Heart right ventricle (tissue), 16 donors: ENCODE measurements around the gene PLA2G4E. TPM values are rescaled to one million over a fixed set of nuclear protein-coding genes. Genes with fewer than 3 reads are reported as not detected.

Experiments used
- ATAC-seq, 8 donors: fragments of 200-7000 bp; cut with Tn5 transposase; one replicate each; pipeline ENCODE4 v1.9.1; 2020; ENCODE audit warnings: mild to moderate bottlenecking in 8 of 8, moderate library complexity in 8 of 8, moderate number of reproducible peaks in 1 of 8
- DNase-seq, 2 donors: peaks; one replicate each; pipeline ENCODE4 v3.0.0-alpha.2; 2020
- H3K27ac ChIP-seq, 10 donors: fragments of 200-600 bp; sonication (generic) in 2 of 10; one replicate each; pipeline versions ENCODE4 v1.5.0 to v1.8.0; 2020 to 2022; ENCODE audit warnings: mild to moderate bottlenecking in 3 of 10
- H3K27me3 ChIP-seq, 7 donors: fragments of 200-600 bp; one replicate each; pipeline ENCODE4 v1.8.0; 2021 to 2022; ENCODE audit warnings: mild to moderate bottlenecking in 2 of 7
- H3K36me3 ChIP-seq, 9 donors: fragments of 200-600 bp; sonication (generic) in 1 of 9; one replicate each; pipeline versions ENCODE4 v1.5.0 to v1.8.0; 2020 to 2022; ENCODE audit warnings: mild to moderate bottlenecking in 2 of 9
- H3K4me1 ChIP-seq, 9 donors: fragments of 200-600 bp; sonication (generic) in 1 of 9; one replicate each; pipeline versions ENCODE4 v1.5.0 to v1.8.0; 2020 to 2022; ENCODE audit warnings: mild to moderate bottlenecking in 4 of 9
- H3K4me3 ChIP-seq, 10 donors: fragments of 200-600 bp; sonication (generic) in 2 of 10; one replicate each; pipeline versions ENCODE4 v1.5.0 to v1.8.0; 2020 to 2022; ENCODE audit warnings: mild to moderate bottlenecking in 7 of 10, moderate library complexity in 2 of 10
- H3K9me3 ChIP-seq, 11 donors: fragments of 200-600 bp in 10 of 11; sonication (generic) in 2 of 11; one replicate each; pipeline versions ENCODE4 v1.5.0 to v1.8.0; 2013 to 2022; ENCODE audit warnings: mild to moderate bottlenecking in 2 of 11, control low read depth in 1 of 11, moderate library complexity in 1 of 11
- WGBS, 2 donors: extraction: QIAGEN DNeasy Blood & Tissue Kit; methylation state at CpG; one replicate each; pipeline ENCODE4 v1.1.7; 2013; ENCODE audit warnings: inconsistent platforms in 1 of 2; 5-methylcytosine and 5-hydroxymethylcytosine counted together
- intact Hi-C, 10 donors: fragments of 100-400 bp; cut with DNase I; formaldehyde crosslinking; loops; one replicate each; pipeline versions ENCODE4 v1.11.1 to v1.14.2; 2022
- polyA plus RNA-seq, 2 donors: library from polyadenylated mRNA; stranded (reverse); fragments of 200-250 nt; gene quantifications; one replicate each; pipeline ENCODE4 v1.2.3, GENCODE V29; 2013
- total RNA-seq, 10 donors: library from RNA; stranded (reverse); fragmentation: NEBNext Ultra II Directional in 3 of 10; extraction: Animal tissue kit (Norgen Biotek cat#: 25700) in 3 of 10; gene quantifications; one replicate each; pipeline versions ENCODE4 v1.2.1 to v1.2.4, GENCODE V29; 2021 to 2023
- TF ChIP-seq, protein P1 (sequence below), 9 donors: fragments of 200-600 bp; sonication (generic) in 2 of 9; IDR thresholded peaks; one replicate each; pipeline versions ENCODE4 v1.5.0 to v1.8.0; 2021 to 2022; ENCODE audit warnings: antibody characterized with exemption in 9 of 9, mild to moderate bottlenecking in 5 of 9, moderate library complexity in 1 of 9
- donor health status: Arrhythmogenic right ventricular cardiomyopathy.
- donor health status: ischemic (EF 13 %, LVEDD 7.1; RV severe dilation, severe dysfunction).
- donor health status: healthy with polysubstance abuse.
- donor health status: DM: no; HTN: yes; CAD: no.
- donor health status: DM: no; HTN: no; CAD: no.
- donor health status: ischemic (EF 25% LVEDD 6.9; RV normal size, moderate dysfunction).
- donor health status: ischemic (EF 25% LVEDD 5.7; RV mildly dilated, moderate dysfunction).
- donor health status: healthy.
- donor health status: DM: yes; HTN: yes; CAD: no.
- donor health status: Ischemic cardiomyopathy.
- donor health status: ischemic (EF 35%, LVEDD 5.7; RV mildly dilated, moderate dysfunction).
- donor health status: nonischemic (EF 11% LVEDD 7.7; RV severe dilation, severe dysfunction).
- donor health status: DM: yes; HTN: yes; CAD: no.
- donor health status: PGD.
- donor health status: ischemic (EF 29% LVEDD 5.4; RV normal size, mild dysfunction).
- donor health status: nonischemic (EF 23%, LVEDD 6.1; RV moderate dilation, normal function).

Gene PLA2G4E
- total and polyA plus RNA-seq, 12 donors, result 0.05 to 0.79 (median 0.07) TPM; not detected in 7

DNA sequence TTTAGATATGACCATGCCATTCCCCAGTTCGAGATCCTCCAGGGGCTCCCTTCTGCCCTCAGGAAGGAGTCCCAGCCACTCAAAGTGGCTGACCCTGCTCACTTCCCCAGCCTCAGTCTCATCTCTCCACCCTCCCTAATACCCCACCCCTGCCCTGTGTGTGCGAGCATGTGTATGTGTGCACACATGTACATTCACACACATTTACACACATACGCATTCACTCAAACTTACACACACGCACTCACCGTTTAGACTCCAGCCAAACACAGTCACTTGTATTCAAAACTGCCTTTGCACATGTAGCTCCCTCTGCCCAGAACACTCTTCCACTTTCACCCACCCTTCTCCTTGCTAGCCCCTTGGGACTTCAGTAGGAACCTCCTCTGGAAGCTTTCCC is 11.4 kb downstream of the PLA2G4E start:
- intact Hi-C loops, result no loop called here

DNA sequence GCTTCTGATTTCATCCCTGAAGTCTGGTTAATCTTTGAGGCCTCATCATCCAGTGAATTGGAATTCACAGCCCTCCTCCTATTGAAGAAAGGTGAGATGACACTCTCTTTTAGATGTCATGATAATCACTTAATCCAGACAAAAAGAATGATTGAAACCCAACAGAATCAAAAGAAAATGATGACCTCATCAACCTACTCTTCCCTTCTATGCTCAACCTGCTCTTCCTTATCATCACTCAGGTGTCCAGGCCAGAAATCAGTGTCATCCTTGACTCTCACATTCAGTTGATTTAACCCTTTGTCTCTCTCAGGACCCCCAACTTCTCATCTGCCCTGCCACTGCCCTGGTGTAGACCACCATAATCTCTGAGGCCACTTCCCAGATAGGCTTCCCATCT is 11.8 kb downstream of the PLA2G4E start:
- H3K36me3 ChIP-seq, result no peaks in the 10 kb centered on the region
- no peak overlapping the region for H3K27ac ChIP-seq
- ATAC-seq (no peak), DNase-seq (no peak)
- H3K9me3 ChIP-seq, result peaks cover 0 to 6% (median 0%) of the 10 kb centered on the region in 11 donors
- peaks cover 0 to 5% (median 0%) of the 10 kb centered on the region in 9 donors for H3K4me1 ChIP-seq
- no peak overlapping the region for H3K4me3 ChIP-seq
- intact Hi-C loops, result no loop called here
- H3K27me3 ChIP-seq, result no peaks in the 10 kb centered on the region
- TF ChIP-seq, protein P1, sequence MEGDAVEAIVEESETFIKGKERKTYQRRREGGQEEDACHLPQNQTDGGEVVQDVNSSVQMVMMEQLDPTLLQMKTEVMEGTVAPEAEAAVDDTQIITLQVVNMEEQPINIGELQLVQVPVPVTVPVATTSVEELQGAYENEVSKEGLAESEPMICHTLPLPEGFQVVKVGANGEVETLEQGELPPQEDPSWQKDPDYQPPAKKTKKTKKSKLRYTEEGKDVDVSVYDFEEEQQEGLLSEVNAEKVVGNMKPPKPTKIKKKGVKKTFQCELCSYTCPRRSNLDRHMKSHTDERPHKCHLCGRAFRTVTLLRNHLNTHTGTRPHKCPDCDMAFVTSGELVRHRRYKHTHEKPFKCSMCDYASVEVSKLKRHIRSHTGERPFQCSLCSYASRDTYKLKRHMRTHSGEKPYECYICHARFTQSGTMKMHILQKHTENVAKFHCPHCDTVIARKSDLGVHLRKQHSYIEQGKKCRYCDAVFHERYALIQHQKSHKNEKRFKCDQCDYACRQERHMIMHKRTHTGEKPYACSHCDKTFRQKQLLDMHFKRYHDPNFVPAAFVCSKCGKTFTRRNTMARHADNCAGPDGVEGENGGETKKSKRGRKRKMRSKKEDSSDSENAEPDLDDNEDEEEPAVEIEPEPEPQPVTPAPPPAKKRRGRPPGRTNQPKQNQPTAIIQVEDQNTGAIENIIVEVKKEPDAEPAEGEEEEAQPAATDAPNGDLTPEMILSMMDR (IDR thresholded peaks at IDR 0.05), result no peak

More for the DNA sequence above, 11.4 kb downstream of the PLA2G4E start:
- Histone ChIP-seq H3K9me3 (peaks cover 0 to 6% (median 0%) of the 10 kb centered on the region in 11 donors), H3K4me1 (peaks cover 0 to 5% (median 0%) of the 10 kb centered on the region in 9 donors), H3K36me3 (no peaks in the 10 kb centered on the region), H3K27ac (no peak overlapping the region), H3K4me3 (no peak overlapping the region), H3K27me3 (no peaks in the 10 kb centered on the region)
- TF ChIP-seq, protein P1 (IDR thresholded peaks at IDR 0.05), result no peak
- DNase-seq (no peak), ATAC-seq (no peak)
- WGBS, 2 donors, result 88 to 93% methylated on average over 5 of the region's 5 CpGs

DNA sequence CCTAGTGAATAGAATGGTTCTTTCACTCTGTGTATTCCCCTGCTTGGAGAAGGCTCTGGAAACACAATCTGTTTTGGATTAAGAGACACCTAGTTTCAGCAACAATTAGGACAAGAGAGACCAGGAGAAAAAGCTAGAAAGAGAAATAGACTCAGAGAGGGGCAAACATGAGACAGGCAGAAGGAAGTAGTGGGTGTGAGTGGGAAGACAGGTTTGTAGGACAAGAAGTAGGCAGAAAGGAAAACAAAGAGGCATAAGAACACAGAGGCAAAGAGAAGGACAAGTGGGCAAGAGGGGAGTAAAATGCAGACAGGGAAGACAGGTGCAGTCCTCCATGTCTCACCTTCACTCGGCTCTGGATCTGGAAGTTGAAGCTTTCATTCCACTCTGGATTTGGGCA is 13.5 kb downstream of the PLA2G4E start:
- DNase-seq (no peak), ATAC-seq (no peak)
- Histone ChIP-seq H3K4me1 (peaks cover 0 to 5% (median 0%) of the 10 kb centered on the region in 9 donors), H3K36me3 (no peaks in the 10 kb centered on the region), H3K4me3 (no peak overlapping the region), H3K27ac (no peak overlapping the region), H3K9me3 (peaks cover 0 to 6% (median 0%) of the 10 kb centered on the region in 11 donors), H3K27me3 (no peaks in the 10 kb centered on the region)
- TF ChIP-seq, protein P1 (IDR thresholded peaks at IDR 0.05), result no peak
- 86 to 92% methylated on average over 1 of the region's 1 CpG for WGBS, 2 donors
- intact Hi-C loops, result no loop called here

DNA sequence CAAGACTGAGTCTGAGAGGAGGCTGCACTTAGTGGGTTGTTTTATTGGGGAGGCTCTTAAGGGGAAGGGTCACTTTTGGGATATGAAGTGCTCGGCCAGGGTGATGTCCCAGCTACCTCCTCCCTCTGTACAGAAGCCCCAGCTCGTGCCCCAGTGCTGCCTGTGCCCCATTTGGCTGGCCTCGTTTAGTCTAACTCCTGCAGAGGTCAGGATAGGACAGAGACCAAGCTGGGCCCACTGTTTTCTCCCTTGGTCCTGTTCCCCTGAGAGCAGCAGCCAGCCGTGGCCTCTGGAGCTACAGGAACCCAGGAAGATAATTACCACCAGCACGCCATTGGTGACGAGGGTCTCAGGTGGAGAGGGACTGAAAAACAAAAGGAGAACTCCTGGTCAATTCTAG is 18.5 kb downstream of the PLA2G4E start:
- peaks cover 0 to 6% (median 0%) of the 10 kb centered on the region in 11 donors for H3K9me3 ChIP-seq
- no peaks in the 10 kb centered on the region for H3K4me1 ChIP-seq
- intact Hi-C loops, result loop anchor here in 1 of 10 donors (5.0 kb wide), 1 partner anchor 55 kb away; no protein-coding TSS in a partner anchor
- H3K27me3 ChIP-seq, result peaks cover 0 to 2% (median 0%) of the 10 kb centered on the region in 7 donors
- TF ChIP-seq, protein P1 (IDR thresholded peaks at IDR 0.05), result peak in 3 of 9 donors; percentile 18 to 23 (median 18)
- H3K4me3 ChIP-seq, result no peak overlapping the region
- H3K27ac ChIP-seq, result no peak overlapping the region
- DNase-seq, result no peak
- H3K36me3 ChIP-seq, result no peaks in the 10 kb centered on the region
- peak in 4 of 8 donors; percentile 54 to 79 (median 66) for ATAC-seq
- 63 to 77% methylated on average over 6 of the region's 6 CpGs for WGBS, 2 donors
